SK-N-SH (cell line): ENCODE measurements around the gene TSSK1B. TPM values are rescaled to one million over a fixed set of nuclear protein-coding genes. Genes with fewer than 3 reads are reported as not detected.

Experiments used
- CTCF ChIA-PET: fragments of 300-600, 350-600 bp; formaldehyde crosslinking; extraction: SDS; loops from one replicate; lab custom pipeline; 2021; lab: Yijun Ruan, JAX
- POLR2A ChIA-PET: fragments of 350-600 bp; sonication (Branson Sonifier 250); formaldehyde crosslinking; extraction: SDS; loops from one replicate; lab custom pipeline; 2020; ENCODE audit warnings: antibody characterized with exemption, inconsistent platforms; lab: Yijun Ruan, JAX
- DNase-seq: peaks from one replicate; pipeline ENCODE4 v3.0.0; 2012
- H2AFZ ChIP-seq: fragments of 200-600 bp; sonication (generic); 2 replicates; pipeline ENCODE4 v1.8.1; 2016; ENCODE audit warnings: antibody characterized with exemption, mild to moderate bottlenecking, low read depth
- H3F3A ChIP-seq: fragments of 200-600 bp; sonication (generic); replicated peaks from 2 replicates; pipeline ENCODE3; 2016; ENCODE audit warnings: antibody characterized with exemption, mild to moderate bottlenecking; ENCODE audit not compliant: insufficient read depth
- H3K27ac ChIP-seq, 2 experiments: fragments of 200-500 bp in 1 of 2; fragments of 200-600 bp in 1 of 2; sonication (Bioruptor generic) in 1 of 2; sonication (generic), shearing (Covaris generic) in 1 of 2; 2 replicates each; pipeline versions ENCODE4 v1.5.1 to v1.6.1; 2014 to 2016; ENCODE audit warnings: low read depth in 2 of 2, inconsistent platforms in 1 of 2, low read length in 1 of 2, mild to moderate bottlenecking in 1 of 2, mixed read lengths in 1 of 2
- H3K27me3 ChIP-seq: fragments of 200-600 bp; sonication (generic), shearing (Covaris generic); 2 replicates; pipeline ENCODE4 v1.6.1; 2016; ENCODE audit warnings: mixed run types; ENCODE audit not compliant: insufficient read depth
- H3K36me3 ChIP-seq, 2 experiments: fragments of 200-500 bp in 1 of 2; fragments of 200-600 bp in 1 of 2; sonication (Bioruptor generic) in 1 of 2; sonication (generic) in 1 of 2; replicated peaks in 1 of 2; 2 replicates each; pipeline versions ENCODE3 to v1.5.1; 2014 to 2016; ENCODE audit warnings: low read length in 1 of 2, mild to moderate bottlenecking in 1 of 2; ENCODE audit not compliant: insufficient read depth in 2 of 2, control insufficient read depth in 1 of 2
- H3K4me1 ChIP-seq, 2 experiments: fragments of 200-500 bp in 1 of 2; fragments of 200-600 bp in 1 of 2; sonication (Bioruptor generic) in 1 of 2; sonication (generic), shearing (Covaris generic) in 1 of 2; 2 replicates each; pipeline versions ENCODE4 v1.5.1 to v1.6.1; 2014 to 2016; ENCODE audit warnings: low read depth in 1 of 2, low read length in 1 of 2, mixed run types in 1 of 2; ENCODE audit not compliant: insufficient read depth in 2 of 2, control insufficient read depth in 1 of 2
- H3K4me2 ChIP-seq: fragments of 200-600 bp; sonication (generic), shearing (Covaris generic); 2 replicates; pipeline ENCODE4 v1.6.1; 2017; ENCODE audit warnings: mixed run types
- H3K4me3 ChIP-seq, 2 experiments: fragments of 200-500 bp in 1 of 2; fragments of 200-600 bp in 1 of 2; sonication (Bioruptor generic) in 1 of 2; sonication (generic), shearing (Covaris generic) in 1 of 2; 2 replicates each; pipeline versions ENCODE4 v1.5.1 to v1.8.1; 2014 to 2016; ENCODE audit warnings: low read depth in 2 of 2, inconsistent platforms in 1 of 2, low read length in 1 of 2, mild to moderate bottlenecking in 1 of 2, mixed read lengths in 1 of 2, moderate library complexity in 1 of 2
- H3K79me2 ChIP-seq: fragments of 200-600 bp; sonication (generic); 2 replicates; pipeline ENCODE4 v1.8.1; 2017; ENCODE audit warnings: mild to moderate bottlenecking; ENCODE audit not compliant: insufficient read depth
- H3K9ac ChIP-seq: fragments of 200-600 bp; sonication (generic); 2 replicates; pipeline ENCODE4 v1.6.1; 2017; ENCODE audit warnings: mixed run types
- H3K9me2 ChIP-seq: fragments of 200-600 bp; sonication (generic); 2 replicates; pipeline ENCODE4 v1.6.1; 2017; ENCODE audit warnings: mixed run types
- H3K9me3 ChIP-seq: fragments of 200-600 bp; sonication (generic); 2 replicates; pipeline ENCODE4 v1.6.1; 2017; ENCODE audit warnings: mixed run types, mild to moderate bottlenecking, moderate library complexity
- H4K20me1 ChIP-seq: fragments of 200-600 bp; sonication (generic); 2 replicates; pipeline ENCODE4 v1.6.1; 2017; ENCODE audit warnings: mild to moderate bottlenecking, mixed run types; ENCODE audit not compliant: insufficient read depth
- EZH2phosphoT487 ChIP-seq: fragments of 200-600 bp; sonication (generic); IDR thresholded peaks from 2 replicates; pipeline ENCODE4 v1.6.1; 2017; ENCODE audit warnings: low read depth, mixed run types, mild to moderate bottlenecking, antibody characterized with exemption, moderate library complexity, borderline replicate concordance
- FOXJ3 ChIP-seq: sonication (generic); formaldehyde crosslinking; IDR thresholded peaks from 2 replicates; pipeline ENCODE4 v1.5.1; 2020; ENCODE audit warnings: mild to moderate bottlenecking, missing genetic modification reagents
- FOXM1 ChIP-seq: IDR thresholded peaks from 2 replicates; pipeline ENCODE4 v1.4.0; 2012; ENCODE audit warnings: low read depth, mild to moderate bottlenecking
- GATA2 ChIP-seq: sonication (generic); formaldehyde crosslinking; IDR thresholded peaks from 2 replicates; pipeline ENCODE4 v1.5.0; 2020; ENCODE audit warnings: mild to moderate bottlenecking, missing genetic modification reagents
- MEF2A ChIP-seq: IDR thresholded peaks from 2 replicates; pipeline ENCODE4 v1.4.0; 2012; ENCODE audit warnings: low read depth, borderline replicate concordance
- NFIC ChIP-seq: IDR thresholded peaks from 2 replicates; pipeline ENCODE4 v1.4.0; 2012; ENCODE audit warnings: borderline replicate concordance
- RAD21 ChIP-seq: IDR thresholded peaks from 2 replicates; pipeline ENCODE4 v1.6.1; 2012; ENCODE audit warnings: mild to moderate bottlenecking, low read length
- RFX5 ChIP-seq: IDR thresholded peaks from 2 replicates; pipeline ENCODE4 v1.6.1; 2012; ENCODE audit warnings: mild to moderate bottlenecking, improper control_type of control experiment, low read length
- SMC3 ChIP-seq: IDR thresholded peaks from 2 replicates; pipeline ENCODE4 v1.6.1; 2012; ENCODE audit warnings: low read depth, low read length, improper control_type of control experiment
- TAF1 ChIP-seq: IDR thresholded peaks from 2 replicates; pipeline ENCODE4 v1.6.1; 2012; ENCODE audit warnings: low read depth, mild to moderate bottlenecking, low read length, moderate library complexity, borderline replicate concordance
- TCF12 ChIP-seq: IDR thresholded peaks from 2 replicates; pipeline ENCODE4 v1.4.0; 2012
- TEAD4 ChIP-seq: IDR thresholded peaks from 2 replicates; pipeline ENCODE4 v1.4.0; 2012; ENCODE audit warnings: mild to moderate bottlenecking, borderline replicate concordance; ENCODE audit not compliant: insufficient read depth
- YY1 ChIP-seq: IDR thresholded peaks from 2 replicates; pipeline ENCODE4 v1.4.0; 2012; ENCODE audit warnings: low read depth, mild to moderate bottlenecking
- WGBS: methylation state at CpG from one replicate; pipeline ENCODE4 v1.1.6; 2017; ENCODE audit warnings: low lambda C conversion rate; 5-methylcytosine and 5-hydroxymethylcytosine counted together
- polyA plus RNA-seq, 3 experiments: library from polyadenylated mRNA; depleted of rRNA; stranded (reverse); fragments of >200 nt; gene quantifications; 2 replicates each; pipeline ENCODE4 v1.2.3, GENCODE V29; 2012
- TF ChIP-seq, protein P1 (sequence below): IDR thresholded peaks from 2 replicates; pipeline ENCODE4 v1.4.0; 2012; ENCODE audit warnings: low read depth, borderline replicate concordance
- TF ChIP-seq, protein P2 (sequence below): fragments of 150-350 bp; IDR thresholded peaks from 2 replicates; pipeline ENCODE4 v1.6.1; 2017; ENCODE audit warnings: antibody characterized with exemption, low read length, low read depth, borderline replicate concordance
- TF ChIP-seq, protein P3 (sequence below): IDR thresholded peaks from 2 replicates; pipeline ENCODE4 v1.4.0; 2012; ENCODE audit warnings: low read depth

The TSSK1B gene
- polyA plus RNA-seq, 1 of the 3 experiments (the other 2 are of a cell fraction) = 0.05 TPM

DNA sequence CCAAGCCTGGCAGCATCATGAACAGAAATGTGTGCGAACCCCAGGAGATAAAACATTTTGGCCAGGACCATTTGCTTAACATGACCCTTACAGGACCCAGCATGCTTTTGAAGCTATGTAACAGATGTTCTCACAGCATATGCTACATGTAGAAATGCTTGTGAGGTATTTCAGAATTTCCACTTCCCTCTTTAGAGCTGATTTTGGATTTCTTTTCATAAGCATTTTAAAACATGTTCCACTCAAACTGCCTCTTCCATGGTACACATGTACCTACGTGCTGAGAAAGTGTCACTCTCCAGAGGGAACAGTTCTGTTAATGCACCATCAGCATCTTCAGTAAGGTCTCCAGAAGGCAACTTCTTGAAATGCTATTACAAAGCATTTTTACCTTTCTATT is 15.7 kb upstream of the TSSK1B start:
- Histone ChIP-seq H3K9me2 (no peaks in the 10 kb centered on the region), H3K27ac (no peak overlapping the region), H3F3A (no peaks in the 10 kb centered on the region), H3K79me2 (no peaks in the 10 kb centered on the region), H2AFZ (no peak overlapping the region), H3K4me1 (peaks cover 0 to 2% of the 10 kb centered on the region in 2 experiments; a peak in 1 of 4 replicates), H4K20me1 (no peaks in the 10 kb centered on the region), H3K4me3 (no peak overlapping the region), H3K27me3 (no peaks in the 10 kb centered on the region), H3K4me2 (no peak overlapping the region), H3K36me3 (no peaks in the 10 kb centered on the region), H3K9me3 (no peaks in the 10 kb centered on the region), H3K9ac (no peak overlapping the region)
- WGBS = 25% methylated on average over 1 of the region's 2 CpGs
- TF ChIP-seq RFX5 (no peak), SMC3 (no peak), RAD21 (no peak), GATA2 (no peak), NFIC (no peak), TAF1 (no peak), YY1 (no peak), EZH2phosphoT487 (no peak), FOXJ3 (no peak)
- TF ChIP-seq, protein P1, sequence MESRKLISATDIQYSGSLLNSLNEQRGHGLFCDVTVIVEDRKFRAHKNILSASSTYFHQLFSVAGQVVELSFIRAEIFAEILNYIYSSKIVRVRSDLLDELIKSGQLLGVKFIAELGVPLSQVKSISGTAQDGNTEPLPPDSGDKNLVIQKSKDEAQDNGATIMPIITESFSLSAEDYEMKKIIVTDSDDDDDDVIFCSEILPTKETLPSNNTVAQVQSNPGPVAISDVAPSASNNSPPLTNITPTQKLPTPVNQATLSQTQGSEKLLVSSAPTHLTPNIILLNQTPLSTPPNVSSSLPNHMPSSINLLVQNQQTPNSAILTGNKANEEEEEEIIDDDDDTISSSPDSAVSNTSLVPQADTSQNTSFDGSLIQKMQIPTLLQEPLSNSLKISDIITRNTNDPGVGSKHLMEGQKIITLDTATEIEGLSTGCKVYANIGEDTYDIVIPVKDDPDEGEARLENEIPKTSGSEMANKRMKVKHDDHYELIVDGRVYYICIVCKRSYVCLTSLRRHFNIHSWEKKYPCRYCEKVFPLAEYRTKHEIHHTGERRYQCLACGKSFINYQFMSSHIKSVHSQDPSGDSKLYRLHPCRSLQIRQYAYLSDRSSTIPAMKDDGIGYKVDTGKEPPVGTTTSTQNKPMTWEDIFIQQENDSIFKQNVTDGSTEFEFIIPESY = no peak
- TF ChIP-seq, protein P2, sequence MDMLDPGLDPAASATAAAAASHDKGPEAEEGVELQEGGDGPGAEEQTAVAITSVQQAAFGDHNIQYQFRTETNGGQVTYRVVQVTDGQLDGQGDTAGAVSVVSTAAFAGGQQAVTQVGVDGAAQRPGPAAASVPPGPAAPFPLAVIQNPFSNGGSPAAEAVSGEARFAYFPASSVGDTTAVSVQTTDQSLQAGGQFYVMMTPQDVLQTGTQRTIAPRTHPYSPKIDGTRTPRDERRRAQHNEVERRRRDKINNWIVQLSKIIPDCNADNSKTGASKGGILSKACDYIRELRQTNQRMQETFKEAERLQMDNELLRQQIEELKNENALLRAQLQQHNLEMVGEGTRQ = no peak
- TF ChIP-seq, protein P3, sequence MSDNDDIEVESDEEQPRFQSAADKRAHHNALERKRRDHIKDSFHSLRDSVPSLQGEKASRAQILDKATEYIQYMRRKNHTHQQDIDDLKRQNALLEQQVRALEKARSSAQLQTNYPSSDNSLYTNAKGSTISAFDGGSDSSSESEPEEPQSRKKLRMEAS = no peak
- POLR2A ChIA-PET = no interaction called here
- CTCF ChIA-PET = interaction anchor here (1.1 kb wide), 1 partner anchor 10 kb away, joined by 3 read pairs; no protein-coding TSS in a partner anchor
- no peak for DNase-seq

DNA sequence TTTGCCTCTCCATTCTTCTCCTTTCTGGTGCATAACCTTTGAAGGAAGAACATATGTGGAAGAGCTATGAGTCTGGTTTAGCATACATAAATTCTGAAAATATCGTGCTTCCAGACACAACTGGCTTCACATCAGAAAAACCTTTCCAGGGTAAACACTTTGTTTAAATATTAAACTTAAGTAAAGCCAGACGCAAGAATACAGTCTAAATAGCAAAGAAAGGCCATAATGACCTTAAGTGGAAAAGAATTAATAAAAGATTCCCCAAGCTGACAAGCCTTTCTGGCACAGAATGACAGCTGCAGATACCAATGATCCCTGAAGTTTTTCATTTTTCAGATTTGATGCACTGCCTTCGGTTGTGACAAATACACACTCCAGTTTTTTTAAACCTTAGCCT is 13.5 kb upstream of the TSSK1B start:
- DNase-seq = no peak
- Histone ChIP-seq H3K9me3 (no peaks in the 10 kb centered on the region), H3K9me2 (no peaks in the 10 kb centered on the region), H3K27me3 (no peaks in the 10 kb centered on the region), H3F3A (no peaks in the 10 kb centered on the region), H2AFZ (no peak overlapping the region), H3K4me2 (no peak overlapping the region), H3K36me3 (no peaks in the 10 kb centered on the region), H4K20me1 (no peaks in the 10 kb centered on the region), H3K9ac (no peak overlapping the region), H3K4me1 (peaks cover 0 to 2% of the 10 kb centered on the region in 2 experiments; a peak in 1 of 4 replicates), H3K79me2 (no peaks in the 10 kb centered on the region), H3K27ac (no peak overlapping the region), H3K4me3 (no peak overlapping the region)
- TF ChIP-seq TEAD4 (no peak), TCF12 (no peak), GATA2 (no peak), FOXM1 (no peak), MEF2A (no peak)
- TF ChIP-seq, protein P3 = no peak
- TF ChIP-seq, protein P2 = no peak
- WGBS = 58% methylated on average over 3 of the region's 3 CpGs
- ChIA-PET CTCF (interaction anchor here (0.6 to 1.6 kb wide), 8 partner anchors 10 to 461 kb away, joined by 3 to 5 read pairs (median 4); partner anchors contain the start of gene MCC), POLR2A (no interaction called here)
